Measurements from ENCODE around the gene TSR3.
A peak's percentile ranks its signal among the peaks of the same experiment; 100 is the strongest.

Gene TSR3

GRCh38 chr16:1340730-1341494, 10.8 kb downstream of the TSR3 start:
- Histone ChIP-seq H4K20me1 (ENCODE audit: control insufficient read depth, insufficient read depth, low read depth, low read length) (peaks cover 7% of the 10 kb centered on the region; the same call in 1 of the 2 replicates), H3K4me3 (ENCODE audit: low read length) (no peak overlapping the region), H3K9me2 (replicated peaks; ENCODE audit: control insufficient read depth, low read length) (no peaks in the 10 kb centered on the region), H3K9me3 (ENCODE audit: control insufficient read depth, insufficient read depth, low read length) (peaks cover 6% of the 10 kb centered on the region; the same call in 1 of the 2 replicates), H3K36me3 (ENCODE audit: control insufficient read depth, low read length) (no peaks in the 10 kb centered on the region), H3K27me3 (ENCODE audit: control insufficient read depth, low read length) (peaks cover 3% of the 10 kb centered on the region), H3K4me1 (ENCODE audit: control insufficient read depth, low read length) (peaks cover 23% of the 10 kb centered on the region), H3K27ac (ENCODE audit: low read depth, low read length) (no peak overlapping the region), H3K4me2 (ENCODE audit: low read length) (no peak overlapping the region), H3F3A (ENCODE audit: control insufficient read depth, insufficient read depth) (no peaks in the 10 kb centered on the region), H3K79me2 (ENCODE audit: control insufficient read depth, low read length) (no peaks in the 10 kb centered on the region)
- no peak for TF ChIP-seq EZH2phosphoT487 (IDR thresholded peaks at IDR 0.05; ENCODE audit: borderline replicate concordance, low read length)
- TF ChIP-seq CTCF (IDR thresholded peaks at IDR 0.05; ENCODE audit: low read depth, low read length, poor library complexity, severe bottlenecking), result no peak

- H3K27ac ChIP-seq (ENCODE audit: low read depth, low read length), result no peak overlapping the region
- no peak overlapping the region for H3K4me3 ChIP-seq (ENCODE audit: low read length)
- H3K79me2 ChIP-seq (ENCODE audit: control insufficient read depth, low read length), result no peaks in the 10 kb centered on the region
- peaks cover 7% of the 10 kb centered on the region; the same call in 1 of the 2 replicates for H4K20me1 ChIP-seq (ENCODE audit: control insufficient read depth, insufficient read depth, low read depth, low read length)
- peaks cover 6% of the 10 kb centered on the region; the same call in 1 of the 2 replicates for H3K9me3 ChIP-seq (ENCODE audit: control insufficient read depth, insufficient read depth, low read length)
- no peak for TF ChIP-seq CTCF (IDR thresholded peaks at IDR 0.05; ENCODE audit: low read depth, low read length, poor library complexity, severe bottlenecking)
- TF ChIP-seq EZH2phosphoT487 (IDR thresholded peaks at IDR 0.05; ENCODE audit: borderline replicate concordance, low read length), result no peak
- H3K9me2 ChIP-seq (replicated peaks; ENCODE audit: control insufficient read depth, low read length), result no peaks in the 10 kb centered on the region
- peaks cover 28% of the 10 kb centered on the region for H3K4me1 ChIP-seq (ENCODE audit: control insufficient read depth, low read length)
- no peaks in the 10 kb centered on the region for H3F3A ChIP-seq (ENCODE audit: control insufficient read depth, insufficient read depth)
- H3K27me3 ChIP-seq (ENCODE audit: control insufficient read depth, low read length), result peaks cover 22% of the 10 kb centered on the region
- H3K4me2 ChIP-seq (ENCODE audit: low read length), result no peak overlapping the region
- H3K36me3 ChIP-seq (ENCODE audit: control insufficient read depth, low read length), result no peaks in the 10 kb centered on the region
Measured at GRCh38 chr16:1338855-1339675, 12.6 kb downstream of the TSR3 start.

- H3F3A ChIP-seq (ENCODE audit: control insufficient read depth, insufficient read depth), result no peaks in the 10 kb centered on the region
- H3K27ac ChIP-seq (ENCODE audit: low read depth, low read length), result no peak overlapping the region
- H4K20me1 ChIP-seq (ENCODE audit: control insufficient read depth, insufficient read depth, low read depth, low read length), result peaks cover 3% of the 10 kb centered on the region; the same call in 1 of the 2 replicates
- peaks cover 24% of the 10 kb centered on the region for H3K27me3 ChIP-seq (ENCODE audit: control insufficient read depth, low read length)
- H3K36me3 ChIP-seq (ENCODE audit: control insufficient read depth, low read length), result no peaks in the 10 kb centered on the region
- peaks cover 22% of the 10 kb centered on the region for H3K4me1 ChIP-seq (ENCODE audit: control insufficient read depth, low read length)
- H3K9me3 ChIP-seq (ENCODE audit: control insufficient read depth, insufficient read depth, low read length), result peaks cover 6% of the 10 kb centered on the region; the same call in 1 of the 2 replicates
- H3K9me2 ChIP-seq (replicated peaks; ENCODE audit: control insufficient read depth, low read length), result no peaks in the 10 kb centered on the region
- H3K4me2 ChIP-seq (ENCODE audit: low read length), result no peak overlapping the region
- TF ChIP-seq CTCF (IDR thresholded peaks at IDR 0.05; ENCODE audit: low read depth, low read length, poor library complexity, severe bottlenecking) (peak; percentile 58), EZH2phosphoT487 (IDR thresholded peaks at IDR 0.05; ENCODE audit: borderline replicate concordance, low read length) (no peak)
- no peak overlapping the region for H3K4me3 ChIP-seq (ENCODE audit: low read length)
- H3K79me2 ChIP-seq (ENCODE audit: control insufficient read depth, low read length), result no peaks in the 10 kb centered on the region
Measured at GRCh38 chr16:1338119-1338730, 13.5 kb downstream of the TSR3 start.
